ENCODE data around the gene TTBK1.

TTBK1 gene

DNA sequence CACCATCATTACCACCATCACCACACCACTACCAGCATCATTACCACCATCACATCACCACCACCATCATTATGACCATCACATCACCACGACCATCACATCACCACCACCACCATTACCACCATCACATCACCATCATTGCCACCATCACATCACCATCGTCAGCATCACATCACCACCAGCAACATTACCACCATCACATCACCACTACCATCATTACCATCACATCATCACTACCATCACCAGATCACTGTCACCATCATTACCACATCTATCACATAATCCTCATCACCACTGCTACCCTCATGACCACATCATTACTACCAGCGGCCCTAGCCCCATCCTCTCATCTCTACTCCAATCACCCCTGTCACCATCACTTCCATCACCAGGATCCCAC, 51.3 kb downstream of the TTBK1 start:
- no peak overlapping the region for H3K4me3 ChIP-seq (ENCODE audit: low read depth, low read length)
- in situ Hi-C loops (cut with HindIII; ENCODE audit: low sequenced_read_pairs): no loop called here
- TF ChIP-seq, protein P1, sequence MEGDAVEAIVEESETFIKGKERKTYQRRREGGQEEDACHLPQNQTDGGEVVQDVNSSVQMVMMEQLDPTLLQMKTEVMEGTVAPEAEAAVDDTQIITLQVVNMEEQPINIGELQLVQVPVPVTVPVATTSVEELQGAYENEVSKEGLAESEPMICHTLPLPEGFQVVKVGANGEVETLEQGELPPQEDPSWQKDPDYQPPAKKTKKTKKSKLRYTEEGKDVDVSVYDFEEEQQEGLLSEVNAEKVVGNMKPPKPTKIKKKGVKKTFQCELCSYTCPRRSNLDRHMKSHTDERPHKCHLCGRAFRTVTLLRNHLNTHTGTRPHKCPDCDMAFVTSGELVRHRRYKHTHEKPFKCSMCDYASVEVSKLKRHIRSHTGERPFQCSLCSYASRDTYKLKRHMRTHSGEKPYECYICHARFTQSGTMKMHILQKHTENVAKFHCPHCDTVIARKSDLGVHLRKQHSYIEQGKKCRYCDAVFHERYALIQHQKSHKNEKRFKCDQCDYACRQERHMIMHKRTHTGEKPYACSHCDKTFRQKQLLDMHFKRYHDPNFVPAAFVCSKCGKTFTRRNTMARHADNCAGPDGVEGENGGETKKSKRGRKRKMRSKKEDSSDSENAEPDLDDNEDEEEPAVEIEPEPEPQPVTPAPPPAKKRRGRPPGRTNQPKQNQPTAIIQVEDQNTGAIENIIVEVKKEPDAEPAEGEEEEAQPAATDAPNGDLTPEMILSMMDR (IDR thresholded peaks at IDR 0.05; ENCODE audit: low read depth, low read length, missing control alignments): no peak
- DNase-seq (ENCODE audit: low read depth): no peak

DNA sequence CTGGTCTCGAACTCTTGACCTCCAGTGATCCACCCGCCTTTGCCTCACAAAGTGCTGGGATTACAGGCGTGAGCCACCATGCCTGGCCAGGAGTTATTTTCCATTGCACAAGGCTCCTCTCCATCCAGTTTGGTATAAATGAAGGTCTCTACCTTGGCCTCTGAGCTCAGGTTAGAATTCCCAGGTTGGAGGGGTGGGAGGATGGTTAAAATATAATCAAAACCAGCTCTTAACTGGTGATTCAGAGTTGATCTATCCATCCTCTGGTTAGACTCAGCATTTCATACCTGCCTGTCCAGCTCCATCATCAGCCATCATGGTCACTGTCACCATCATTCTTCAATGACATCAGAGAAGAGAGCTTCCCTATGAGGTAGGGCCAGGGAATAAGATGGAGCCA, 52.2 kb downstream of the TTBK1 start:
- TF ChIP-seq, protein P1 (IDR thresholded peaks at IDR 0.05; ENCODE audit: low read depth, low read length, missing control alignments): no peak
- H3K4me3 ChIP-seq (ENCODE audit: low read depth, low read length): no peak overlapping the region
- no peak for DNase-seq (ENCODE audit: low read depth)
- in situ Hi-C loops (cut with HindIII; ENCODE audit: low sequenced_read_pairs): no loop called here

DNA sequence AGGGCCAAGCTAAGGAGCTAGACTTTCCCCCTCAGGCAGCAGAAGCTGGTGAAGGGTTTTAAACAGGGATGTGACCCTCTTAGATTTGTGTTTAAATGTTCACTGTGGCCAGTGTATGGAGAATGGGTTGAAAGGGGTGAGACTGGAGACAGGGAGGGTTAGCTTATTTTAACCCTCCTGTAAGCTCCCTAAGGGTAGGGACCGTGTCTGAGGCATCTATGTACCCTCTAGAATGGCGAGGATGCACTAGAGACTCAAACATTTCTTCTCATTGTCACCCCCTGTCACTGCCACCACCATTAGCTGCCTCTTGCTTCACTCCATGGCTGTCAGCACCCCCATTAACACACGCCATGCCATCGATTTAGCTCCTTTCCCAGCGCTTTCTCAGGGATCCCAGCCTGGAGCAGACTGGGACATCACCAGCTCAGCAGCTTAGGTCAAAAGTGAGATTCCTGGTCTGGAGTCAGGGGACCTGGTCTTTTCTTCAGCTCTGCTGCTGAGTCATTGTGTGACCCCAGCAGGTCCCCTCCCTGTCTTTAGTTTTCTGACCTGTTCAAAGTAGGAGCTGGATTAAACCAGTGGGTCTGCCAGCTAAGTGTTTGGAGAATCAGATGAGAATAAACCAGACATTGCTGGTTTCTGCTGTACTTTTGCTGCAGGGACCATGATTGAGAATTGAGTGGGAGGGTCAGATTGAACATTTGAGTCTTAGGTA, 53.7 kb downstream of the TTBK1 start:
- H3K4me3 ChIP-seq (ENCODE audit: low read depth, low read length): no peak overlapping the region
- in situ Hi-C loops (cut with HindIII; ENCODE audit: low sequenced_read_pairs): no loop called here
- no peak for DNase-seq (ENCODE audit: low read depth)
- TF ChIP-seq, protein P1 (IDR thresholded peaks at IDR 0.05; ENCODE audit: low read depth, low read length, missing control alignments): no peak

DNA sequence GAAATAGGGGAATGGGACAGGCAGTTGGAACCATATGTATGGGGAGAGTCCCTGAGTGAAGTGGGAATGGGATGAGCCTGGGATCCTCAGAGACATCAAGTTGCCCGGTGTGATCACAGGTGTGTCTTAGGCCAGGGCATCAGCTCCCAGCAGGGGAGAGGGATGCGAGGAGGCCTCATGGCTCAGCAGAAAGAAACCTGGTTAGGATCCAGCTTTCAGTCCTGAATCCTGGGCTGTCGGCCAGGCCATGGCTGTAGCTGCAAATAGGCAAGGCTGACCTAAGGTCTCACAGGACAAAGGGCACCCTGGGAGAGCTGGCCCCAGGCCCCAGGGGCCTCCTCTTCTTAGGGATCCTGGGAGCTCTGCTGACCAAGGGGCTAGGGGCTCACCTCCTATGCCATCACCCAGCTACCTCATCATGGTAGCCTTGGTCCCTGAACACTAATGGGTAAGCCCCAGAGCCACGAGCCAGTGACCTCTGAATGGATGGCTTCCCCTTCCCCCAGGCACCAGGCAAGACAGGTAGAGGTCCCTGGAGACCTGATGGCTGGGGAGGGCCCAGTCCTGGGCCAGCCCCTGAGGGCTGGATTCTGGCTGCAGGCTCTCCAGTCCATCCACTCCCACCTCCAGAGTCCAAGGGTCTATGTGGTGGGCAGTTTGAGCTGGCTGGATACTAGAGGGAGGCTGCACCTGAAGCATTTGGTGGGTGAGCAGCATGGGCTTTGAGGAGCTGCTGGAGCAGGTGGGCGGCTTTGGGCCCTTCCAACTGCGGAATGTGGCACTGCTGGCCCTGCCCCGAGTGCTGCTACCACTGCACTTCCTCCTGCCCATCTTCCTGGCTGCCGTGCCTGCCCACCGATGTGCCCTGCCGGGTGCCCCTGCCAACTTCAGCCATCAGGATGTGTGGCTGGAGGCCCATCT, 54.6 kb downstream of the TTBK1 start, which contains the start of gene SLC22A7:
SLC22A7 (plus strand) TSS at position 617 of the 921 bp plus-strand sequence; CDS start at position 716, 99 bp downstream.
- TF ChIP-seq, protein P1 (IDR thresholded peaks at IDR 0.05; ENCODE audit: low read depth, low read length, missing control alignments): no peak
- H3K4me3 ChIP-seq (ENCODE audit: low read depth, low read length): no peak within 1 kb of the TSS
- in situ Hi-C loops (cut with HindIII; ENCODE audit: low sequenced_read_pairs): no loop called here
- DNase-seq (ENCODE audit: low read depth): no peak

DNA sequence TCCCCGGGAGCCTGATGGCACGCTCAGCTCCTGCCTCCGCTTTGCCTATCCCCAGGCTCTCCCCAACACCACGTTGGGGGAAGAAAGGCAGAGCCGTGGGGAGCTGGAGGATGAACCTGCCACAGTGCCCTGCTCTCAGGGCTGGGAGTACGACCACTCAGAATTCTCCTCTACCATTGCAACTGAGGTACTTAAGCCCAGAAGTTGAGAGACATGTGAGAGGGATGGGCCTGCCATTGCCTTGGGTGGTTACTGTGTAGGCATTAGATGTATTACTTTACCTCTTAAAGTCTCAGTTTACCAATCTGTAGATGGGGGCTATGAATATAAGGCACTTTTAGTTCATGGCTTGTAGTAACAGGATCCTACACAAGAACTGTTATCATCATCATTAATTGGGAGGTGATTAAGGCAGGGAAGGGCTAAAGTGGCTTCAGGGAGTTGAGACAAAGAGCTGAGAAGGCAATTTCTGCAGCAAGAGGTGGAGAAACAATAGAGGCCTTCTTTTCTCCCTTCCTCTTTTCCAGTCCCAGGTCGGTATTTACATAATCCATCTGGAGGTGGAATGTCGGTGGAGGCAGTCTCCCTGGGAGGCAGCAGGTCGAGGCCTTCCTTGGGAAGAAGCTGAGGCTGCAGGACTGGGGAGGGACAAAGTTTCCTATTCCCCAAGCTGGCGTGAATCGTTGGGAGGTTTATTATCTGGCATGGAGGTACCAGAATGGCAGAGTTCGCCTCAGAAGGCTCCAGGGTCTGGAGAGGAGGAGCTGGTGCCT, 55.5 kb downstream of the TTBK1 start:
- DNase-seq (ENCODE audit: low read depth): no peak
- in situ Hi-C loops (cut with HindIII; ENCODE audit: low sequenced_read_pairs): no loop called here
- H3K4me3 ChIP-seq (ENCODE audit: low read depth, low read length): no peak overlapping the region
- TF ChIP-seq, protein P1 (IDR thresholded peaks at IDR 0.05; ENCODE audit: low read depth, low read length, missing control alignments): no peak
